H1 (cell line): ENCODE data around the gene MR1. TPM values are rescaled to one million over a fixed set of nuclear protein-coding genes. Genes with fewer than 3 reads are reported as not detected.

Experiments used
- ATF3 ChIP-seq: IDR thresholded peaks from 2 replicates; pipeline ENCODE4 v1.6.1; 2011; ENCODE audit warnings: low read depth, mild to moderate bottlenecking, low read length; ENCODE audit not compliant: insufficient read depth
- BCL11A ChIP-seq, 2 experiments: IDR thresholded peaks; one replicate each; pipeline ENCODE4 v1.6.1; 2011; ENCODE audit warnings: low read depth in 2 of 2, low read length in 2 of 2, mild to moderate bottlenecking in 2 of 2
- CHD1 ChIP-seq: IDR thresholded peaks from 2 replicates; pipeline ENCODE4 v1.6.1; 2012; ENCODE audit warnings: low read depth, low read length, improper control_type of control experiment
- FOSL1 ChIP-seq: IDR thresholded peaks from 2 replicates; pipeline ENCODE4 v1.6.1; 2011; ENCODE audit warnings: mild to moderate bottlenecking, low read depth, low read length, moderate library complexity; ENCODE audit not compliant: insufficient read depth
- JUND ChIP-seq: IDR thresholded peaks from 2 replicates; pipeline ENCODE4 v1.6.1; 2011; ENCODE audit warnings: mild to moderate bottlenecking, improper control_type of control experiment, low read length
- MAFK ChIP-seq: IDR thresholded peaks from 2 replicates; pipeline ENCODE4 v1.6.1; 2012; ENCODE audit warnings: low read depth, mild to moderate bottlenecking, improper control_type of control experiment, low read length
- POLR2A ChIP-seq, 2 experiments: IDR thresholded peaks; 1 replicate in 1 of 2; 2 replicates in 1 of 2; pipeline ENCODE4 v1.6.1; 2011; ENCODE audit warnings: low read depth in 2 of 2, low read length in 2 of 2, mild to moderate bottlenecking in 2 of 2; ENCODE audit errors: control extremely low read depth in 1 of 2
- SIRT6 ChIP-seq: IDR thresholded peaks from one replicate; pipeline ENCODE4 v1.7.1; 2012; ENCODE audit warnings: low read length, inconsistent platforms
- SIX5 ChIP-seq: IDR thresholded peaks from 2 replicates; pipeline ENCODE4 v1.6.1; 2011; ENCODE audit warnings: mild to moderate bottlenecking, low read depth, low read length
- SP1 ChIP-seq: IDR thresholded peaks from 2 replicates; pipeline ENCODE4 v1.6.1; 2011; ENCODE audit warnings: low read depth, low read length
- TCF12 ChIP-seq: IDR thresholded peaks from 2 replicates; pipeline ENCODE4 v1.6.1; 2011; ENCODE audit warnings: low read depth, mild to moderate bottlenecking, low read length
- YY1 ChIP-seq: IDR thresholded peaks from 2 replicates; pipeline ENCODE4 v1.6.1; 2011; ENCODE audit warnings: low read depth, mild to moderate bottlenecking, low read length
- polyA plus RNA-seq, 7 experiments: library from polyadenylated mRNA; depleted of rRNA in 3 of 7; stranded (reverse) in 5 of 7; unstranded in 2 of 7; fragments of >200 nt in 5 of 7; fragments of 200-250 nt in 2 of 7; gene quantifications; 1 replicate in 5 of 7; 2 replicates in 1 of 7; 4 replicates in 1 of 7; pipeline versions ENCODE4 v1.2.1 to v1.2.3, GENCODE V29; 2011 to 2013; ENCODE audit warnings: missing spikeins in 2 of 7, mixed read lengths in 2 of 7
- total RNA-seq: library from RNA; stranded (reverse); fragmentation: NEBNext Ultra II Directional; extraction: Animal tissue kit (Norgen Biotek cat#: 25700); gene quantifications from 2 replicates; pipeline ENCODE4 v1.2.1, GENCODE V29; 2021
- TF ChIP-seq, protein P1 (sequence below): fragments of 300-600 bp; sonication (generic); IDR thresholded peaks from 2 replicates; pipeline ENCODE4 v1.7.1; 2012; ENCODE audit warnings: low read length, moderate library complexity, mild to moderate bottlenecking, inconsistent platforms; ENCODE audit not compliant: insufficient replicate concordance

Gene MR1
- total and polyA plus RNA-seq, 2 of the 8 experiments (the other 6 are each of a cell fraction or from before 2014, with no cell fraction given): 0.09 TPM; not detected in 1

- TF ChIP-seq, protein P1, sequence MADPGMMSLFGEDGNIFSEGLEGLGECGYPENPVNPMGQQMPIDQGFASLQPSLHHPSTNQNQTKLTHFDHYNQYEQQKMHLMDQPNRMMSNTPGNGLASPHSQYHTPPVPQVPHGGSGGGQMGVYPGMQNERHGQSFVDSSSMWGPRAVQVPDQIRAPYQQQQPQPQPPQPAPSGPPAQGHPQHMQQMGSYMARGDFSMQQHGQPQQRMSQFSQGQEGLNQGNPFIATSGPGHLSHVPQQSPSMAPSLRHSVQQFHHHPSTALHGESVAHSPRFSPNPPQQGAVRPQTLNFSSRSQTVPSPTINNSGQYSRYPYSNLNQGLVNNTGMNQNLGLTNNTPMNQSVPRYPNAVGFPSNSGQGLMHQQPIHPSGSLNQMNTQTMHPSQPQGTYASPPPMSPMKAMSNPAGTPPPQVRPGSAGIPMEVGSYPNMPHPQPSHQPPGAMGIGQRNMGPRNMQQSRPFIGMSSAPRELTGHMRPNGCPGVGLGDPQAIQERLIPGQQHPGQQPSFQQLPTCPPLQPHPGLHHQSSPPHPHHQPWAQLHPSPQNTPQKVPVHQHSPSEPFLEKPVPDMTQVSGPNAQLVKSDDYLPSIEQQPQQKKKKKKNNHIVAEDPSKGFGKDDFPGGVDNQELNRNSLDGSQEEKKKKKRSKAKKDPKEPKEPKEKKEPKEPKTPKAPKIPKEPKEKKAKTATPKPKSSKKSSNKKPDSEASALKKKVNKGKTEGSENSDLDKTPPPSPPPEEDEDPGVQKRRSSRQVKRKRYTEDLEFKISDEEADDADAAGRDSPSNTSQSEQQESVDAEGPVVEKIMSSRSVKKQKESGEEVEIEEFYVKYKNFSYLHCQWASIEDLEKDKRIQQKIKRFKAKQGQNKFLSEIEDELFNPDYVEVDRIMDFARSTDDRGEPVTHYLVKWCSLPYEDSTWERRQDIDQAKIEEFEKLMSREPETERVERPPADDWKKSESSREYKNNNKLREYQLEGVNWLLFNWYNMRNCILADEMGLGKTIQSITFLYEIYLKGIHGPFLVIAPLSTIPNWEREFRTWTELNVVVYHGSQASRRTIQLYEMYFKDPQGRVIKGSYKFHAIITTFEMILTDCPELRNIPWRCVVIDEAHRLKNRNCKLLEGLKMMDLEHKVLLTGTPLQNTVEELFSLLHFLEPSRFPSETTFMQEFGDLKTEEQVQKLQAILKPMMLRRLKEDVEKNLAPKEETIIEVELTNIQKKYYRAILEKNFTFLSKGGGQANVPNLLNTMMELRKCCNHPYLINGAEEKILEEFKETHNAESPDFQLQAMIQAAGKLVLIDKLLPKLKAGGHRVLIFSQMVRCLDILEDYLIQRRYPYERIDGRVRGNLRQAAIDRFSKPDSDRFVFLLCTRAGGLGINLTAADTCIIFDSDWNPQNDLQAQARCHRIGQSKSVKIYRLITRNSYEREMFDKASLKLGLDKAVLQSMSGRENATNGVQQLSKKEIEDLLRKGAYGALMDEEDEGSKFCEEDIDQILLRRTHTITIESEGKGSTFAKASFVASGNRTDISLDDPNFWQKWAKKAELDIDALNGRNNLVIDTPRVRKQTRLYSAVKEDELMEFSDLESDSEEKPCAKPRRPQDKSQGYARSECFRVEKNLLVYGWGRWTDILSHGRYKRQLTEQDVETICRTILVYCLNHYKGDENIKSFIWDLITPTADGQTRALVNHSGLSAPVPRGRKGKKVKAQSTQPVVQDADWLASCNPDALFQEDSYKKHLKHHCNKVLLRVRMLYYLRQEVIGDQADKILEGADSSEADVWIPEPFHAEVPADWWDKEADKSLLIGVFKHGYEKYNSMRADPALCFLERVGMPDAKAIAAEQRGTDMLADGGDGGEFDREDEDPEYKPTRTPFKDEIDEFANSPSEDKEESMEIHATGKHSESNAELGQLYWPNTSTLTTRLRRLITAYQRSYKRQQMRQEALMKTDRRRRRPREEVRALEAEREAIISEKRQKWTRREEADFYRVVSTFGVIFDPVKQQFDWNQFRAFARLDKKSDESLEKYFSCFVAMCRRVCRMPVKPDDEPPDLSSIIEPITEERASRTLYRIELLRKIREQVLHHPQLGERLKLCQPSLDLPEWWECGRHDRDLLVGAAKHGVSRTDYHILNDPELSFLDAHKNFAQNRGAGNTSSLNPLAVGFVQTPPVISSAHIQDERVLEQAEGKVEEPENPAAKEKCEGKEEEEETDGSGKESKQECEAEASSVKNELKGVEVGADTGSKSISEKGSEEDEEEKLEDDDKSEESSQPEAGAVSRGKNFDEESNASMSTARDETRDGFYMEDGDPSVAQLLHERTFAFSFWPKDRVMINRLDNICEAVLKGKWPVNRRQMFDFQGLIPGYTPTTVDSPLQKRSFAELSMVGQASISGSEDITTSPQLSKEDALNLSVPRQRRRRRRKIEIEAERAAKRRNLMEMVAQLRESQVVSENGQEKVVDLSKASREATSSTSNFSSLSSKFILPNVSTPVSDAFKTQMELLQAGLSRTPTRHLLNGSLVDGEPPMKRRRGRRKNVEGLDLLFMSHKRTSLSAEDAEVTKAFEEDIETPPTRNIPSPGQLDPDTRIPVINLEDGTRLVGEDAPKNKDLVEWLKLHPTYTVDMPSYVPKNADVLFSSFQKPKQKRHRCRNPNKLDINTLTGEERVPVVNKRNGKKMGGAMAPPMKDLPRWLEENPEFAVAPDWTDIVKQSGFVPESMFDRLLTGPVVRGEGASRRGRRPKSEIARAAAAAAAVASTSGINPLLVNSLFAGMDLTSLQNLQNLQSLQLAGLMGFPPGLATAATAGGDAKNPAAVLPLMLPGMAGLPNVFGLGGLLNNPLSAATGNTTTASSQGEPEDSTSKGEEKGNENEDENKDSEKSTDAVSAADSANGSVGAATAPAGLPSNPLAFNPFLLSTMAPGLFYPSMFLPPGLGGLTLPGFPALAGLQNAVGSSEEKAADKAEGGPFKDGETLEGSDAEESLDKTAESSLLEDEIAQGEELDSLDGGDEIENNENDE: no peak
- TF ChIP-seq POLR2A (IDR thresholded peaks at IDR 0.05; ENCODE audit: control extremely low read depth in 1 of 2, low read depth in 2 of 2, low read length in 2 of 2) (no peak), TCF12 (no peak), SP1 (no peak), SIRT6 (no peak), YY1 (no peak), BCL11A (IDR thresholded peaks at IDR 0.05; ENCODE audit: low read depth in 2 of 2, low read length in 2 of 2) (no peak), SIX5 (no peak), CHD1 (no peak), FOSL1 (no peak), ATF3 (no peak), MAFK (no peak), JUND (no peak)
These were observed 61.5 kb downstream of the MR1 start (continued) for GRCh38 chr1:181095260-181095659.
